22Rv1 (cell line): ENCODE results near the gene FTL.

ENCODE experiments used
- ZFX ChIP-seq: fragments of 450-650 bp; IDR thresholded peaks from 2 replicates; pipeline ENCODE4 v1.6.1; 2017; ENCODE audit warnings: antibody characterized with exemption, borderline replicate concordance
- TF ChIP-seq, protein P1 (sequence below): fragments of 450-650 bp; IDR thresholded peaks from 2 replicates; pipeline ENCODE4 v1.5.1; 2017; ENCODE audit warnings: mild to moderate bottlenecking

DNA sequence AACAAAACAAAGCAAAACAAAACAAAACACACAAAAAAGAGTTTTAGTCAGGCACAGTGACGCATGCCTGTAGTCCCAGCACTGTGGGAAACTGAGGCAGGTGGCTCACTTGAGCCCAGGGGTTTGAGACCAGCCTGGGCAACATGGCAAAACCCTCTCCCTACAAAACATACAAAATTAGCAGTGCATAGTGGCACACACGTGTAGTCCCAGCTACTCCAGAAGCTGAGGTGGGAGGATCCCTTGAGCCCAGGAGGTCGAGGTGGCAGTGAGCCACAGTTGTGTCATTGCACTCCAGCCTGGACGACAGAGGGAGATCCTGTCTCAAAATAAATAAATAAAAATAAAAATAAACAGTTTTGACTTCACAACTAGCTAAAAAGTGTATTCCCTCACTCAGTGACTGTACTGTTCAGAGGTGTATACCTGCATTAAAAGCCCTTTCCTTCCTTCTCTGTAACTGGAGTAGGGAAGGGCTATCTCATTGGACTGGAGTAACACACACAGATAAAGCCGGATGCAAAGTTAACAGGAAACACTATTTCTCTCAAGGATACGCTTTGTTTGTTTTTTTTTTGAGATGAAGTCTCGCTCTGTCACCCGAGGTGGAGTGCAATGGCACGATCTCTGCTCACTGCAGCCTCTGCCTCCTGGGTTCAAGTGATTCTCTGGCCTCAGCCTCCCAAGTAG, 14.1 kb upstream of the FTL start:
- TF ChIP-seq, protein P1, sequence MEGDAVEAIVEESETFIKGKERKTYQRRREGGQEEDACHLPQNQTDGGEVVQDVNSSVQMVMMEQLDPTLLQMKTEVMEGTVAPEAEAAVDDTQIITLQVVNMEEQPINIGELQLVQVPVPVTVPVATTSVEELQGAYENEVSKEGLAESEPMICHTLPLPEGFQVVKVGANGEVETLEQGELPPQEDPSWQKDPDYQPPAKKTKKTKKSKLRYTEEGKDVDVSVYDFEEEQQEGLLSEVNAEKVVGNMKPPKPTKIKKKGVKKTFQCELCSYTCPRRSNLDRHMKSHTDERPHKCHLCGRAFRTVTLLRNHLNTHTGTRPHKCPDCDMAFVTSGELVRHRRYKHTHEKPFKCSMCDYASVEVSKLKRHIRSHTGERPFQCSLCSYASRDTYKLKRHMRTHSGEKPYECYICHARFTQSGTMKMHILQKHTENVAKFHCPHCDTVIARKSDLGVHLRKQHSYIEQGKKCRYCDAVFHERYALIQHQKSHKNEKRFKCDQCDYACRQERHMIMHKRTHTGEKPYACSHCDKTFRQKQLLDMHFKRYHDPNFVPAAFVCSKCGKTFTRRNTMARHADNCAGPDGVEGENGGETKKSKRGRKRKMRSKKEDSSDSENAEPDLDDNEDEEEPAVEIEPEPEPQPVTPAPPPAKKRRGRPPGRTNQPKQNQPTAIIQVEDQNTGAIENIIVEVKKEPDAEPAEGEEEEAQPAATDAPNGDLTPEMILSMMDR = no peak
- no peak for TF ChIP-seq ZFX
